GM19467 (cell line): ENCODE measurements around the gene MEGF11.

ENCODE experiments used
- ATAC-seq: cut with Tn5 transposase; IDR thresholded peaks from one replicate; pipeline ENCODE4 v1.9.1; 2021; ENCODE audit warnings: mild to moderate bottlenecking, moderate library complexity; ENCODE audit not compliant: unreplicated experiment

Gene MEGF11

GRCh38 chr15:65912235-65912634 lies 341.3 kb downstream of the MEGF11 start:
- ATAC-seq, result no peak

- no peak for ATAC-seq
Observed at GRCh38 chr15:65910341-65910740, 343.2 kb downstream of the MEGF11 start.

- no peak for ATAC-seq
Observed at GRCh38 chr15:65909831-65910230, 343.7 kb downstream of the MEGF11 start.

DNA sequence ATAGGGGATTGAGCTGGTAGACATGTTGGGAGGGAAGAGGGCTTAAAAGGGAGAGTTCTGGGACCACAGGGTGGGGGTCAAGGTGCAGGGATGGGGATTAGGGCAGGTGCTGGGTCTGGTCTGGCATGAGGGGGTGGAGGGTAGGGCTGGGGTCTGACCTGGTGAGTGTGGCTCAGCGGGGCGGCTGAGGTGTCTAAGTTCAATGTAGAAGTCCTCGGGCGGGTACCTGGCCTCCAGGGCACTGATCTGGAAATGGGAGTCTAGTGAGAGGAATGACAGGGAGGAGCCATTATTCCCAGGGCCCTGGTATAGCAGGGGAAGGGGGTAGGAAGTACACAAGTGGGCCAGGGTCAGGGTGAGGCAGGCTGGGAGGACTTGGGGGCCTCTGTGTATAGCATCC lies 344.7 kb downstream of the MEGF11 start:
- ATAC-seq, result no peak

DNA sequence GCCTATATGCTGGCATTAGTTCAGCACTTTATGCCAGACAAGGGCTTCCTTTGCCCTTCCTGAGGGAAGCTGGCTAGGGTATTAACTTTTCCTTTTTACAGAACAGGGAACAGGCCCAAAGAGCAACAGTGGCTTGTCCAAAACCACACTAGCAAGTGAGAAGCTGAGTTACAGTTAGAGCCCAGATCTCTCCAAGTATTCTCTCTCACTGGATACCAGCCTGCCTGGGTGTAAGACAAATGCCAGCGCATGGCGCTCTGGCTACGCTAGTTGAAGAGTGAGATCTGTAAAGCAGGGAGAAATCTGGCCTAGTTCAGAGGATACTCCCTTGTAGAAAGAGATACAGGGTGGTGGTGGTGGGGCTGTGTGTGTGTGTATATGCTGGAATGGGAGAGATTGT lies 345.9 kb downstream of the MEGF11 start:
- no peak for ATAC-seq

DNA sequence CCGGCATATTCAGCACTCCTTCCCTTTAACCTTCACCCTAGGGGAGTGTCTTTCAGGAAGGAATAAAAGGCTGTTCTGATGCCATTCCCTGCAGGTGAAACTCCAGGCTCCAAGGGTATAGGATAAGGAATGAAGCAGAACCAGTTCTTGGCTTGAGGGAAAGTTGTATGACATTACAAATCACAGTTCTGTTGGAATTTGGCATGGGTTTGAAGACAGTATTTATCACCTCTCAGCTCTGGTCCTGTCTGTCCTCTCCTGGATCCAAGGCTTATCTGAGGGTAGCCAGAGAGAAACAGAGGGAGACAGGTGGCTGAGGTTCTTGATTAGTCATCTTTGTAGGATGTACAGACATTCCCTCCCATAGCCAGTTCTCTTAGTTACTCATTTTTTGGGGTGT lies 347.2 kb downstream of the MEGF11 start:
- no peak for ATAC-seq

DNA sequence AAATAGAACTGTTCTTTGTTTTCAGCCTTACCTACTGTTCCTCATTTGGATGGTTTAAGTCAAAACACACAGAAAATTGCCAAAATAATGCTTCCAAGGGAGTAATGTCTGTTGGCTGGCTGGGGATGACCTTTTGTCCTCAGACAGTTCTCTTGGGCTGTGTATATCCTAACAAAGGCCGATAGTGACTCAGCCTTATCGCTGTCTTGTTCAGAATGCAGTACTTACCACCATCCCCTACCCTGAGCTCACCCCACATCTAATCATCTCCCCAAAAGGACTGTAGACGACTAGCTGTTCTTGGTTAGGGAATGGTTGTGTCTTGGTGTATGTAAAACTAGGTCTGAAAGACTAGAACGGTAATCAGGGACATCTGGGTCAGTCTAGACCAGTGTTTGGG lies 349.2 kb downstream of the MEGF11 start:
- no peak for ATAC-seq

GRCh38 chr15:65903296-65904073 lies 350.1 kb downstream of the MEGF11 start:
- no peak for ATAC-seq

DNA sequence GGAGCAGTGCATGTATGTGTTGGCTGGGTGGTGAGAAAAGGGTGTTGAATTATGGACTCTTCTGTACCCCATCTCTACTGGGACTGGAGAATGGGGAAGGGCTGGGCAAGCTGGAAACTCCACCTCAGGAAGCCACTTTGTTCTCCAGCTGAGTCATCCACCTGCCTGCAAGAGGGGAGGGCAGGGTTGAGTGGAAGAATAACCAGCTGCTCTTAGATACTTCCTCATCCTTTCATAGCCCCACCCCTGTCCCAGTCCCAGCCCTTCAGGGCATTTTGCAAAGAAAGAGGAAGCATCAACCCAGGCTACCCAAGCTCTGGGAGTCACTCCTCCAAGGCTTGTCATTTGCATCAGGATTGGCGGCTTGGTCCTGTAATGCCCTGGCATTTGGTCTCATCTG lies 351.2 kb downstream of the MEGF11 start:
- peak; percentile 47 for ATAC-seq

DNA sequence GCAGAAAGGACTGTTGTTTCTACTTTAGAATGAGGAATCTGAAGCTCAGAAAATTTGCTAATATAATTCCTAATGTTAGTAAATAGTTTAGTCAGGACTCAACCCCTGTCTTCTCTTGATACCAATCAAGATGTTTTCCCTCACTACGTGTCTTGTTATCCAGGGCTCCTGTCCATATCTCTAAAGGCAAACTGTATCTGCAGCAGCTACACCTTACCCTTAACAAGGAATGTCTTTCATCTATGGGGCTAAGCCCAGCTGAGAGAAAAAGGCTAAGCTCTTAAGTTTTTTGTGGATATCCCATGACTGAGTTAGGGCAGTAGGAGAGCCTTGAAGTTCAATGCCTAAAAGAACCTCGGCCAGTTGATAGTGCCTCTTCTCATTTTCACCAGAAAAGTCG lies 351.7 kb downstream of the MEGF11 start:
- no peak for ATAC-seq

GRCh38 chr15:65901336-65901735 lies 352.2 kb downstream of the MEGF11 start:
- ATAC-seq, result no peak

DNA sequence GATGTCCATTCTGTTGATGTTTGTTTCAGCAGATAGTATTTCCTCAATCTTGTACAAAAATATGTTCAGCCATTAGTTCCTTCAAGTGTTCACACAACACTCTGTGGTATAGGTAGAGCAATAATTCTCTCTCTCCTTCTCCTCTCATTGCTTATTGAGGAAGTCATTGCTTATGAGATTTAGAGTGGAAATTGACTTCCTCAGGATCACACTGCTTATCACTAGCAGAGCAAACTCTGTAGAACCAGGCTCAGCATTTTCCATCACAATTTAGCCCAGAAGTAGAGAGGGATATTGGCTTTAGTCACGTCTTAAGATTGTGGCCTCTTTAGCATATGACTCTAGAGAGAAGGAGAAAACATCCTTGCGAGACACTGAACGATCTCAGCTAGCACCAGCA lies 353.1 kb downstream of the MEGF11 start:
- ATAC-seq, result no peak

DNA sequence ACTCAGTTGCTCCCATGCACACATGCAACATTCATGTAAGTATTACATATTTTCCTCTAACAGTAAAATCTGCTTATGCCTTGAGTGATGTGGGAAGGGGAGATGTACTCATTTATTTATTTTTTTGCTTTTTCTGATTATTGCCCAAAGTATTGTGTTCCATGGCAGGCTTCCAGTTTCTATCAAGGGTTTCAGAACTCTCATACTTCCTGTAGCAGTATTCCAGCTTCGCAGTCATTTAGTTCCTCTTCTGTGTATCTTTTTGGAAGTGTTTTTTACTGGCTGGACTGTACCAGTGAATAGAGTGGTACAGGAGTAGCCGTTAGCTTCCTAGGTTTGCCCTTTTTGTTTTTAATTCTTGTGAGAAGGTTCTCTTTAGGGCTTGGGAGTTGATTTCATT lies 357.3 kb downstream of the MEGF11 start:
- ATAC-seq, result no peak

GRCh38 chr15:65893060-65893459 lies 360.5 kb downstream of the MEGF11 start:
- no peak for ATAC-seq

GRCh38 chr15:65888981-65889380 lies 364.6 kb downstream of the MEGF11 start:
- no peak for ATAC-seq

DNA sequence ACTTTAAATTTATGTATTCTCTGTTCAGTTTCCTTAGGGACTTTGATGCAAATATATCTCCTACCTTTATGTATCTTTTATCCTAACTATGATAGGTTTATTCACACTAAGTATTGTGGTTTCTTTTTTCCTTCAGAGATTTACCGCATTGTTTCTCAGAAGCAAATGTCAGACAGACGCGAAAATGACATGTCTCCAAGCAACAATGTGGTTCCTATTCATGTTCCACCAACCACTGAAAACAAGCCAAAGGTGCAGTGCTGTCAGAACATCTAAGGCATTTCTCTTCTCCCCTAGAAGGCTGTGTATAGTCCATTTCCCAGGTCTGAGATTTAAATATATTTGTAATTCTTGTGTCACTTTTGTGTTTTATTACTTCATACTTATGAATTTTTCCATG lies 366.0 kb downstream of the MEGF11 start:
- no peak for ATAC-seq

- ATAC-seq, result no peak
Observed at GRCh38 chr15:65885668-65886218, 367.8 kb downstream of the MEGF11 start.

- no peak for ATAC-seq
Observed at GRCh38 chr15:65884511-65884910, 369.0 kb downstream of the MEGF11 start.

DNA sequence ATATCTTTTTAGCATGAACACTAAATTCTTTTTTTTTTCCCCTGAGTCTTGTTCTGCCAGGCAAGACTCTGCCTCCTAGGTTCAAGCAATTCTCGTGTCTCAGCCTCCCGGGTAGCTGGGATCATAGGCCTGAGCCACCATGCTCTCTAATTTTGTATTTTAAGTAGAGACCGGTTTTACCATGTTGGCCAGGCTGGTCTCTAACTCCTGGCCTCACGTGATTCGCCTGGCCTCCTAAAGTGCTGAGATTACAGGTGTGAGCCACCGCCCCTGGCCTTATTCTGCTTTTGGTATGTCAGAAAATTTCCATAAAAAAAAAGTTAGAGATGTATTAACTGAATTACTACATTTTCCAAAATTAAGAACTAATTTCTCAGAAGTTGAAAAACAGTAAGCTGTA lies 370.0 kb downstream of the MEGF11 start:
- no peak for ATAC-seq

DNA sequence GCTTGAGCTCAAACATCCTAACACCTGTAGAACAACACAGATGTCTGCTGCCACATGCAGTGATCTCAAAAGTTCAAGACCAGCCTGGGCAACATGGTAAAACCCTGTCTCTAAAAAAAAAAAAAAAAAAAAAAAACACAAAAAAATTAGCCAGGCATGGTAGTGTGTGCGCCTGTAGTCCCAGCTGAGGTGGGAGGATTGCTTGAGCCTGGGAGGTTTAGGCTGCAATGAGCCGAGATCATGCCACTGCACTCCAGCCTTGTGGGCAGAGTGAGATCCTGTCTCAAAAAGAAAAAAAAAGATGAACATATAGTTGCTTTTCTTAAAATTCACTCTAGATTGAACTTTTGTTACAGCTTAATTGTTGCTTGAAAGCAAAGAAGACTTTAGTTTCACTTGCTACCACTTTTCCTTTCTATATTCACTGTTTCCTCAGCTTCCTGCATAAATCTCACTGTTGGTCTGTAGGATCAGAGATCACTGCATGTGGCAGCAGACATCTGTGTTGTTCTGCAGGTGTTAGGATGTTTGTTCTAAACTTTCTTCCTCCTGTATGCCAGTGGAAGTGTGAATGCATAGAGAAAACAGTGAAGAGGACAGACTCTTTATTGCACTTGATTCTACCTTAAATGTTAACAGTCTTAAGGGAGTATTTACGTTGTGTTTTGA lies 371.6 kb downstream of the MEGF11 start:
- ATAC-seq, result no peak

DNA sequence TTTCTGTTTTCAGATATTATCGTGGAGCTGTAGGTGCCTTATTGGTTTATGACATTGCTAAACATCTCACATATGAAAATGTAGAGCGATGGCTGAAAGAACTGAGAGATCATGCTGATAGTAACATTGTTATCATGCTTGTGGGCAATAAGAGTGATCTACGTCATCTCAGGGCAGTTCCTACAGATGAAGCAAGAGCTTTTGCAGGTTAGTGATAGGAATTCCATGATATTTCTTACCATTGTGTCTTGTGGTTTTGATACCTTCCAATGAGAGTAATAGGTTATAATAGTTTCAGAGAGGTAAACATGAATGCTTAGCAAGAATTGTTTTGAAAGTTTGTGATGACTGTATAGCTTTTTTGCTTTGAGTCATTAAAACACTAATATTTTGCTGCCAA lies 375.8 kb downstream of the MEGF11 start:
- ATAC-seq, result no peak

GRCh38 chr15:65875458-65875857 lies 378.1 kb downstream of the MEGF11 start:
- no peak for ATAC-seq
